Placental epithelial cell (primary cell): ENCODE measurements around the gene TBC1D8B. TPM values are rescaled to one million over a fixed set of nuclear protein-coding genes. Genes with fewer than 3 reads are reported as not detected.

ENCODE experiments used
- total RNA-seq: library from RNA; depleted of rRNA; stranded (reverse); fragments of >200 nt; gene quantifications from 2 replicates; pipeline ENCODE4 v1.2.3, GENCODE V29; 2012

Gene TBC1D8B
- total RNA-seq, result 7.9 and 8.8 TPM in 2 replicates

GRCh38 chrX:106802388-106803275 lies at the start of gene TBC1D8B:
TBC1D8B (plus strand) TSS chrX:106802673; CDS start chrX:106802854, 181 bp downstream.

GRCh38 chrX:106903291-106903824 lies 100.9 kb downstream of the TBC1D8B start, which contains the start of gene RIPPLY1:
RIPPLY1 (minus strand) TSS chrX:106903341; CDS start chrX:106903287, 54 bp downstream.

GRCh38 chrX:106919932-106920452 lies 117.5 kb downstream of the TBC1D8B start, which contains the start of gene CLDN2:
CLDN2 (plus strand) TSS chrX:106920402; CDS start chrX:106928229, 7,827 bp downstream.

Other genes with a start within 250 kb of the TBC1D8B start
- 0.39 and 0.54 TPM in 2 replicates for gene RADX, start 190.7 kb upstream of the TBC1D8B start, total RNA-seq
- gene RNF128, start 76.0 kb upstream of the TBC1D8B start, total RNA-seq, result under 0.01 and 0.22 TPM in 2 replicates
- not detected in 2 replicates for gene RIPPLY1, start 100.7 kb downstream of the TBC1D8B start, total RNA-seq
- under 0.01 TPM in 1 of 2 replicates, not detected in the other for gene CLDN2, start 117.7 kb downstream of the TBC1D8B start, total RNA-seq
- gene MORC4, start 197.5 kb downstream of the TBC1D8B start, total RNA-seq, result 15.4 and 20.8 TPM in 2 replicates